ENCODE results near the gene MADCAM1.

- TF ChIP-seq CTCF (conservative IDR thresholded peaks at IDR 0.05 in 1 of 2, IDR thresholded peaks at IDR 0.05 in 1 of 2; ENCODE audit: extremely low read depth in 1 of 2, insufficient read depth in 1 of 2, low read depth in 1 of 2, low read length in 2 of 2) = no peak
- TF ChIP-seq EZH2 (IDR thresholded peaks at IDR 0.05; ENCODE audit: borderline replicate concordance, low read length) = no peak
Observed at GRCh38 chr19:511101-511851, 15.0 kb downstream of the MADCAM1 start.

All from mammary epithelial cell (primary cell).